Keratinocyte (primary cell): ENCODE data around the gene TRIM10.

Experiments used
- CTCF ChIP-seq, 3 experiments: IDR thresholded peaks in 1 of 3; conservative IDR thresholded peaks in 1 of 3; optimal IDR thresholded peaks in 1 of 3; 2 replicates in 2 of 3; 3 replicates in 1 of 3; pipeline versions ENCODE3 to v1.5.1; 2011; ENCODE audit warnings: low read length in 3 of 3, mild to moderate bottlenecking in 3 of 3, moderate library complexity in 2 of 3, control low read depth in 1 of 3, inconsistent platforms in 1 of 3; ENCODE audit not compliant: insufficient read depth in 2 of 3; ENCODE audit errors: extremely low read depth in 1 of 3
- EZH2 ChIP-seq: IDR thresholded peaks from one replicate; pipeline ENCODE4 v1.6.1; 2012; ENCODE audit warnings: inconsistent platforms, mild to moderate bottlenecking, low read length, moderate library complexity

- TF ChIP-seq CTCF (optimal IDR thresholded peaks at IDR 0.05 in 1 of 3, IDR thresholded peaks at IDR 0.05 in 1 of 3, conservative IDR thresholded peaks at IDR 0.05 in 1 of 3; ENCODE audit: extremely low read depth in 1 of 3, insufficient read depth in 2 of 3, low read length in 3 of 3) (no peak), EZH2 (no peak)
Observed at GRCh38 chr6:30175765-30176164, 14.8 kb upstream of the TRIM10 start.
